ENCODE results near the gene PTPRU.
A peak's percentile ranks its signal among the peaks of the same experiment; 100 is the strongest.
"Not testable (repeated sequence)": the region's sequence is repeated elsewhere in the genome, so short reads cannot be mapped to it uniquely, and the experiment has no call there.

Gene PTPRU

GRCh38 chr1:29222686-29223085 is 13.6 kb upstream of the PTPRU start:
- no peak for DNase-seq

GRCh38 chr1:29223521-29223920 is 12.8 kb upstream of the PTPRU start:
- no peak for DNase-seq

- DNase-seq = no peak
Observed at GRCh38 chr1:29224356-29224837, 11.9 kb upstream of the PTPRU start.

GRCh38 chr1:29225361-29225760 is 11.0 kb upstream of the PTPRU start:
- DNase-seq = no peak

GRCh38 chr1:29227511-29227910 is 8.8 kb upstream of the PTPRU start:
- DNase-seq = no peak

GRCh38 chr1:29230204-29230552 is 6.1 kb upstream of the PTPRU start:
- DNase-seq = no peak

GRCh38 chr1:29230553-29231378 is 5.6 kb upstream of the PTPRU start, which contains the start of gene MECR:
MECR (minus strand) TSS chr1:29230934; CDS start chr1:29230906, 28 bp downstream.
- peak; percentile 91 for DNase-seq

GRCh38 chr1:29232387-29232786 is 3.9 kb upstream of the PTPRU start:
- no peak for DNase-seq

- no peak for DNase-seq
Observed at GRCh38 chr1:29233693-29234092, 2.6 kb upstream of the PTPRU start.

- DNase-seq = no peak
Observed at GRCh38 chr1:29234471-29234870, 1.9 kb upstream of the PTPRU start.

GRCh38 chr1:29234881-29235280 is 1.4 kb upstream of the PTPRU start:
- DNase-seq = not testable (repeated sequence)

GRCh38 chr1:29236712-29237128 is 398 bp downstream of the PTPRU start:
- no peak for DNase-seq

- no peak for DNase-seq
Observed at GRCh38 chr1:29237129-29237821, 953 bp downstream of the PTPRU start.

GRCh38 chr1:29237852-29238619 is 1.7 kb downstream of the PTPRU start:
- no peak for DNase-seq

- DNase-seq = no peak
Observed at GRCh38 chr1:29238620-29239002, 2.3 kb downstream of the PTPRU start.

- DNase-seq = no peak
Observed at GRCh38 chr1:29239142-29239541, 2.8 kb downstream of the PTPRU start.

GRCh38 chr1:29240400-29240837 is 4.1 kb downstream of the PTPRU start:
- no peak for DNase-seq

GRCh38 chr1:29240986-29241385 is 4.7 kb downstream of the PTPRU start:
- DNase-seq = no peak

- no peak for DNase-seq
Observed at GRCh38 chr1:29243023-29243870, 6.9 kb downstream of the PTPRU start.

- DNase-seq = no peak
Observed at GRCh38 chr1:29243871-29244200, 7.5 kb downstream of the PTPRU start.

- no peak for DNase-seq
Observed at GRCh38 chr1:29245261-29245660, 8.9 kb downstream of the PTPRU start.

GRCh38 chr1:29245876-29246275 is 9.6 kb downstream of the PTPRU start:
- DNase-seq = no peak

GRCh38 chr1:29247044-29247443 is 10.7 kb downstream of the PTPRU start:
- no peak for DNase-seq

Measured in KG1 (cell line).